ENCODE measurements around the gene ZBTB17. TPM values are rescaled to one million over a fixed set of nuclear protein-coding genes. Genes with fewer than 3 reads are reported as not detected.

The ZBTB17 gene
- total and polyA plus RNA-seq, 10 of the 15 experiments (the other 5 are each of a cell fraction or from before 2014, with no cell fraction given) = 0.87 to 59.4 (median 38.7) TPM

DNA sequence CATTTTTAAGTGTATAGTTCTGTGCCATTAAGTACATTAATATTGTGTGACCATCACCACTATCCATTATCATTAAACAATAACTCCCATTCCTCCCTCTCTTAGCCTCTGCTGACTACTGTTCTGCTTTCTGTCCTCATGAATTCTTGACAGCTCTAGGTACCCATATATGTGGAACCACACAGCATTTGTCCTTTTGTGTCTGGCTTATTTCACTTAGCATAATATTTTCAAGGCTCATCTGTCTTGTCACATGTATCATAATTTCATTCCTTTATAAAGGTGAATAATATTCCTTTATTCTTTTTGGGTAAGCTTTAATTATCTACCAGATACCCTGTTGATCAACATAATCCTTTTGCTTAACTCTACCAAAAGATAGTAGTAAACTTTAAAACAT is 80.7 kb downstream of the ZBTB17 start:
- FAIRE-seq = no peak
- RAD21 ChIA-PET (ENCODE audit: unreplicated experiment) = interaction anchor here (0.6 kb wide), 1 partner anchor 108 kb away, joined by 3 read pairs; no protein-coding TSS in a partner anchor
- Histone ChIP-seq H3K9me3 (replicated peaks; ENCODE audit: control insufficient read depth, insufficient read depth, low read length) (no peaks in the 10 kb centered on the region), H3K4me2 (ENCODE audit: control insufficient read depth, insufficient read depth) (no peak overlapping the region), H3K4me1 (ENCODE audit: control insufficient read depth, insufficient read depth, low read length) (no peaks in the 10 kb centered on the region; the same call in 1 of the 2 replicates), H3K4me3 (no peak overlapping the region), H2AFZ (ENCODE audit: control insufficient read depth, low read depth, low read length) (no peak overlapping the region), H3K36me3 (ENCODE audit: control insufficient read depth in 2 of 2, insufficient read depth in 2 of 2, low read length in 1 of 2) (peaks cover 1 to 13% of the 10 kb centered on the region in 2 experiments; a peak in 3 of 4 replicates), H4K20me1 (ENCODE audit: control insufficient read depth, insufficient read depth) (no peaks in the 10 kb centered on the region), H3K27me3 (replicated peaks in 1 of 2; ENCODE audit: control insufficient read depth in 2 of 2, insufficient read depth in 2 of 2, low read length in 1 of 2) (no peaks in the 10 kb centered on the region), H3K27ac (ENCODE audit: control insufficient read depth, insufficient read depth) (no peak overlapping the region), H3K9ac (ENCODE audit: control insufficient read depth, insufficient read depth, low read length) (no peak overlapping the region), H3K79me2 (ENCODE audit: control insufficient read depth, insufficient read depth, low read length) (peaks cover 72% of the 10 kb centered on the region)
- CTCF ChIA-PET = interaction anchor here (0.7 to 0.9 kb wide), 3 partner anchors 24 to 103 kb away, joined by 3 to 4 read pairs (median 3); no protein-coding TSS in a partner anchor
- POLR2A ChIA-PET = interaction anchor here (0.6 to 1.2 kb wide), 3 partner anchors 17 to 62 kb away, joined by 3 to 6 read pairs (median 5); no protein-coding TSS in a partner anchor
- SMC1A ChIA-PET (ENCODE audit: uncharacterized antibody, unreplicated experiment) = interaction anchor here (0.6 to 1.3 kb wide), 5 partner anchors 8 to 18 kb away, joined by 3 to 4 read pairs (median 3); no protein-coding TSS in a partner anchor
- no TSS peak for BruUV-seq (replicated peaks)
- no peak for ATAC-seq
- intact Hi-C loops (cut with micrococcal nuclease; ENCODE audit: unreplicated experiment) = no loop called here
- in situ Hi-C loops (cut with MboI) = no loop called here
- DNase-seq (ENCODE audit: low read depth, low spot score) = no peak
- TF ChIP-seq, protein P1, sequence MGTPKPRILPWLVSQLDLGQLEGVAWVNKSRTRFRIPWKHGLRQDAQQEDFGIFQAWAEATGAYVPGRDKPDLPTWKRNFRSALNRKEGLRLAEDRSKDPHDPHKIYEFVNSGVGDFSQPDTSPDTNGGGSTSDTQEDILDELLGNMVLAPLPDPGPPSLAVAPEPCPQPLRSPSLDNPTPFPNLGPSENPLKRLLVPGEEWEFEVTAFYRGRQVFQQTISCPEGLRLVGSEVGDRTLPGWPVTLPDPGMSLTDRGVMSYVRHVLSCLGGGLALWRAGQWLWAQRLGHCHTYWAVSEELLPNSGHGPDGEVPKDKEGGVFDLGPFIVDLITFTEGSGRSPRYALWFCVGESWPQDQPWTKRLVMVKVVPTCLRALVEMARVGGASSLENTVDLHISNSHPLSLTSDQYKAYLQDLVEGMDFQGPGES (IDR thresholded peaks at IDR 0.05) = no peak
- no peak for TF ChIP-seq ZNF24 (IDR thresholded peaks at IDR 0.05)
- no peak for TF ChIP-seq SUZ12 (IDR thresholded peaks at IDR 0.05; ENCODE audit: unreplicated experiment)
- TF ChIP-seq CHD1 (IDR thresholded peaks at IDR 0.05; ENCODE audit: low read depth, low read length) = no peak
- no peak for TF ChIP-seq NR2F1 (conservative IDR thresholded peaks at IDR 0.05)
- TF ChIP-seq, protein P2, sequence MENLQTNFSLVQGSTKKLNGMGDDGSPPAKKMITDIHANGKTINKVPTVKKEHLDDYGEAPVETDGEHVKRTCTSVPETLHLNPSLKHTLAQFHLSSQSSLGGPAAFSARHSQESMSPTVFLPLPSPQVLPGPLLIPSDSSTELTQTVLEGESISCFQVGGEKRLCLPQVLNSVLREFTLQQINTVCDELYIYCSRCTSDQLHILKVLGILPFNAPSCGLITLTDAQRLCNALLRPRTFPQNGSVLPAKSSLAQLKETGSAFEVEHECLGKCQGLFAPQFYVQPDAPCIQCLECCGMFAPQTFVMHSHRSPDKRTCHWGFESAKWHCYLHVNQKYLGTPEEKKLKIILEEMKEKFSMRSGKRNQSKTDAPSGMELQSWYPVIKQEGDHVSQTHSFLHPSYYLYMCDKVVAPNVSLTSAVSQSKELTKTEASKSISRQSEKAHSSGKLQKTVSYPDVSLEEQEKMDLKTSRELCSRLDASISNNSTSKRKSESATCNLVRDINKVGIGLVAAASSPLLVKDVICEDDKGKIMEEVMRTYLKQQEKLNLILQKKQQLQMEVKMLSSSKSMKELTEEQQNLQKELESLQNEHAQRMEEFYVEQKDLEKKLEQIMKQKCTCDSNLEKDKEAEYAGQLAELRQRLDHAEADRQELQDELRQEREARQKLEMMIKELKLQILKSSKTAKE (IDR thresholded peaks at IDR 0.05; ENCODE audit: low read depth, poor library complexity, severe bottlenecking) = no peak
- TF ChIP-seq, protein P3, sequence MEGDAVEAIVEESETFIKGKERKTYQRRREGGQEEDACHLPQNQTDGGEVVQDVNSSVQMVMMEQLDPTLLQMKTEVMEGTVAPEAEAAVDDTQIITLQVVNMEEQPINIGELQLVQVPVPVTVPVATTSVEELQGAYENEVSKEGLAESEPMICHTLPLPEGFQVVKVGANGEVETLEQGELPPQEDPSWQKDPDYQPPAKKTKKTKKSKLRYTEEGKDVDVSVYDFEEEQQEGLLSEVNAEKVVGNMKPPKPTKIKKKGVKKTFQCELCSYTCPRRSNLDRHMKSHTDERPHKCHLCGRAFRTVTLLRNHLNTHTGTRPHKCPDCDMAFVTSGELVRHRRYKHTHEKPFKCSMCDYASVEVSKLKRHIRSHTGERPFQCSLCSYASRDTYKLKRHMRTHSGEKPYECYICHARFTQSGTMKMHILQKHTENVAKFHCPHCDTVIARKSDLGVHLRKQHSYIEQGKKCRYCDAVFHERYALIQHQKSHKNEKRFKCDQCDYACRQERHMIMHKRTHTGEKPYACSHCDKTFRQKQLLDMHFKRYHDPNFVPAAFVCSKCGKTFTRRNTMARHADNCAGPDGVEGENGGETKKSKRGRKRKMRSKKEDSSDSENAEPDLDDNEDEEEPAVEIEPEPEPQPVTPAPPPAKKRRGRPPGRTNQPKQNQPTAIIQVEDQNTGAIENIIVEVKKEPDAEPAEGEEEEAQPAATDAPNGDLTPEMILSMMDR (IDR thresholded peaks at IDR 0.05 in 2 of 3, conservative IDR thresholded peaks at IDR 0.05 in 1 of 3; ENCODE audit: control insufficient read depth in 2 of 3, extremely low read depth in 1 of 3, insufficient read depth in 1 of 3, low read depth in 3 of 3, low read length in 3 of 3) = no peak
- TF ChIP-seq SMARCA5 (IDR thresholded peaks at IDR 0.05) = no peak
- TF ChIP-seq ZSCAN29 (IDR thresholded peaks at IDR 0.05) = no peak
- TF ChIP-seq FOXM1 (IDR thresholded peaks at IDR 0.05; ENCODE audit: low read depth, low read length) = no peak
